GM12878 (cell line): ENCODE measurements around the gene GABPB2.

Experiments used
- CEBPB ChIP-seq, 2 experiments: fragments of 150-350 bp in 1 of 2; IDR thresholded peaks; 2 replicates each; pipeline ENCODE4 v1.6.1; 2012 to 2014; ENCODE audit warnings: low read depth in 2 of 2, low read length in 2 of 2, borderline replicate concordance in 1 of 2, inconsistent platforms in 1 of 2
- CHD2 ChIP-seq: IDR thresholded peaks from 2 replicates; pipeline ENCODE4 v1.6.1; 2011; ENCODE audit warnings: low read depth, low read length, improper control_type of control experiment, borderline replicate concordance
- CTCF ChIP-seq, 3 experiments: IDR thresholded peaks in 2 of 3; conservative IDR thresholded peaks in 1 of 3; 2 replicates each; pipeline ENCODE4 v1.5.1; 2011; ENCODE audit warnings: low read depth in 3 of 3, low read length in 3 of 3, mild to moderate bottlenecking in 3 of 3, control low read depth in 2 of 3, moderate library complexity in 2 of 3, inconsistent platforms in 1 of 3, mixed read lengths in 1 of 3; ENCODE audit not compliant: control insufficient read depth in 2 of 3, insufficient read depth in 1 of 3; ENCODE audit errors: extremely low read depth in 1 of 3
- POLR2A ChIP-seq: IDR thresholded peaks from 2 replicates; pipeline ENCODE4 v1.6.1; 2011; ENCODE audit warnings: low read depth, mild to moderate bottlenecking, low read length
- POLR2AphosphoS5 ChIP-seq: IDR thresholded peaks from 2 replicates; pipeline ENCODE4 v1.6.1; 2011; ENCODE audit warnings: mild to moderate bottlenecking, low read length, inconsistent platforms
- RFX5 ChIP-seq: IDR thresholded peaks from 2 replicates; pipeline ENCODE4 v1.6.1; 2011; ENCODE audit warnings: low read depth, low read length, improper control_type of control experiment
- SIN3A ChIP-seq: IDR thresholded peaks from 2 replicates; pipeline ENCODE4 v1.6.1; 2012; ENCODE audit warnings: low read depth, low read length, improper control_type of control experiment

- TF ChIP-seq CEBPB (IDR thresholded peaks at IDR 0.05; ENCODE audit: borderline replicate concordance in 1 of 2, low read depth in 2 of 2, low read length in 2 of 2), result no peak
- TF ChIP-seq RFX5, result no peak
- TF ChIP-seq POLR2AphosphoS5, result no peak
- no peak for TF ChIP-seq CTCF (IDR thresholded peaks at IDR 0.05 in 2 of 3, conservative IDR thresholded peaks at IDR 0.05 in 1 of 3; ENCODE audit: control insufficient read depth in 2 of 3, extremely low read depth in 1 of 3, insufficient read depth in 1 of 3, low read depth in 3 of 3, low read length in 3 of 3)
- no peak for TF ChIP-seq POLR2A
- TF ChIP-seq SIN3A, result no peak
- no peak for TF ChIP-seq CHD2
These were observed 3.4 kb upstream of the GABPB2 start for GRCh38 chr1:151067185-151067584.
